GM12892 (cell line): ENCODE measurements around the gene THOP1.

ENCODE experiments used
- DNase-seq: peaks from one replicate; pipeline ENCODE4 v3.0.0; 2011; ENCODE audit not compliant: insufficient read length
- FAIRE-seq: peaks from 2 replicates; lab custom pipeline; 2011; peaks lifted over from hg19 to GRCh38; lab: Jason Lieb, UNC
- POLR2A ChIP-seq: IDR thresholded peaks from 2 replicates; pipeline ENCODE4 v1.6.1; 2011; ENCODE audit warnings: low read depth, low read length, control low read depth
- POLR2AphosphoS5 ChIP-seq: IDR thresholded peaks from 2 replicates; pipeline ENCODE4 v1.6.1; 2011; ENCODE audit warnings: low read depth, low read length, control low read depth
- TAF1 ChIP-seq: IDR thresholded peaks from 2 replicates; pipeline ENCODE4 v1.6.1; 2011; ENCODE audit warnings: low read depth, mild to moderate bottlenecking, control low read depth, low read length, borderline replicate concordance

Gene THOP1

DNA sequence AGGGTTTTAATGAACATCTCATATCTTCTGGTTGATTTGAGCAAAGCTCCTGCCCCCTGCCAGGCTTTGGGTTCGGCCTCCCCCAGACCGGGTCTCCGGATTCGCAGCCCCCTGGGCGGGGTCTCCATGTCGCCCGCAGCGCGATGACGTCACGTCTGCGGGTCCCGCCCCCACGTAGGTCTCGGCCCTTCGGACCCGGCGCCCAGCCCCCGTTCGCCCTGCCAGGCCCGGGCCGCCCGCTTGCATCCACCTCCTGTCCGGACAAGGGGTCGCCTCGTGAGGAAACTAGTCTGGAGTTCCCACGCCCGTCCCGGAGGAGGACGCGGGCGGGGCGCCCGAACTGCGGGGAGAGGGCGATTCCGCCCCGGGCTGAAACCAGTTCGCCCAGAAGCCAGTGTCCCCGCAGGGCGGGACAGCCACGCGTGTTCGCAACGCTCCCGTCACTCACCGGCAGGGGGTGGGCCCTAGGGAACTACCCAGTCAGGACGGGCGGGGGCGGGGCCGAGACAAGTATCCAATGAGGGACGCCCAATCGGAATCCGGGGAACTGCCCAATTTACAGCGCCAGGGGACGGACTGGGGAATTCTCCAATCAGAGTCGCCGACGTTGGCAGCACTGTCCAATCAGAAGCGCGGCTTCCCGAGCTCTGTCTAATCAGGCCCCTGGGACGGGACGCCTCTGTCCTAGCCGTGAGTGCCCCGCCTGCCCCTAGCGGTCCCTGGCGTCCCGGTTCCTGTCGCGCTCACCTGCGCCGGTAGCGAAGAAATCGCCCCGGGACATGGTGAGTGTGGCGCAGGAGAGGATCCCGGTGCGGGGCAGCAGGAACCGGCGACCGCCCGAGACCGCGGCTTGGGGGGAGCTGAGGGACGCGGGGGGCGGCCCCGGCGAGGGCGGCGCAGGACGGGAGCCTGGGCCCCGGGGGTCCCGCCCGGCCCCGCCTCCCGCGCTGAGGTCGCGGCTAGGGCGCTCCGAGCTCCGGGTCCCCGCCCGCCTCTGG is 55.8 kb downstream of the THOP1 start, which contains the start of gene ZNF555:
TSS of gene ZNF555 (plus strand) at position 682 of the 998 bp plus-strand sequence. CDS start at position 780, 98 bp downstream.
- TF ChIP-seq POLR2A (no peak; the same call in 1 of the 2 replicates), TAF1 (no peak), POLR2AphosphoS5 (no peak)
- peak; percentile 98 for FAIRE-seq
- DNase-seq: peak; percentile 95

DNA sequence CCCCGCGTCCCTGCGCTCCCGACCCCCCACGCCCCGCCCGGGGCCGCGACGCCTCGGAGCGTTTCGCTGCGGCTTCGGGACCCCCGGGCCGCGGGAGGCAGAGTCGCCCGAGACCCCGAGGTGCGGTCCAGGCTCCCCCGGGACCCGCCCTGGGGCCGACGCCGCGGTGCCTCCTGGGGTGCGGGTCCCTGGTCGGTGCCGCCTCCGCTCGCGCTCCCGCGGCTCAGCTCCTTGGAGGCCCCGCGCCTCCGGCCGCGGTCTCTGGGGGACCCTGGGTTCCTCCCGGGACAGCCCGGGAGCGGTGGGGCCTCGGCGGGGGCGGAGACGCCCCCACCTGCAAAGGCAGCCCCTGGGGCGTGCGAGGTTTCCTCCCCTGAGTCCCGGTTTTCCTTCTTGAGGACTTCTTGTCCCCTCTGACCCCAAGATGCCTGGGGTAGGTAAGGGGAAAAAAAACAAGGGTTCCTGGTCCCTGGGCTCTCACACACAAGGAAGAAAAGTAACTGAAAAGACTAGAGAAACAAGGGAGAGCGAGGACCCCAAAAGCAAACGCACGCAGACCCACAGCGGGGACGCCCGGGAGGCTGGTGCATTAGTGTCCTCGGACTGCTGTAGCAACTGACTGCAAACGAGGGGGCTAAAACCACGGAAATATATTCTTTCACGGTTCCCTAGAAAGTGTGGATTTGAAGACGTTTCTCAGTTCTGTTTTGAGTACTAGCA is 56.7 kb downstream of the THOP1 start:
- TF ChIP-seq POLR2A (no peak), TAF1 (no peak), POLR2AphosphoS5 (no peak)
- no peak for FAIRE-seq
- DNase-seq: peak; percentile 31

DNA sequence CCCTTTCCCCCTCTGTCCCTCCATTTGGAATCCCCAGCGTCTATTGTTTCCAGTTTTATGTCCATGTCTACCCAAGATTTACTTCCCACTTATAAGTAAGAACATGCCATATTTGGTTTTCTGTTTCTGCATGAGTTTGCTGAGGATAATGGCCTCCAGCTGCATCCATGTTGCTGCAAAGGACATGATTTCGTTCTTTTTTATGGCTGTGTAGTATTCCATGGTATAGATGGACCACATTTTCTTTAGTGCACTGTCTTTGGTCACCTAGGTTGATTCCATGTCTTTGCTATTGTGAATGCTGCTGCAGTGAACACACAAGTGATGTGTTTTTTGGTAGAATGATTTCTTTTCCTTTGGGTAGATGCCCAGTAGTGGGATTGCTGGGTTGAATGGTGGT is 59.8 kb downstream of the THOP1 start:
- TF ChIP-seq POLR2AphosphoS5: no peak
- TF ChIP-seq TAF1: no peak
- no peak for TF ChIP-seq POLR2A
- FAIRE-seq: no peak
- no peak for DNase-seq

DNA sequence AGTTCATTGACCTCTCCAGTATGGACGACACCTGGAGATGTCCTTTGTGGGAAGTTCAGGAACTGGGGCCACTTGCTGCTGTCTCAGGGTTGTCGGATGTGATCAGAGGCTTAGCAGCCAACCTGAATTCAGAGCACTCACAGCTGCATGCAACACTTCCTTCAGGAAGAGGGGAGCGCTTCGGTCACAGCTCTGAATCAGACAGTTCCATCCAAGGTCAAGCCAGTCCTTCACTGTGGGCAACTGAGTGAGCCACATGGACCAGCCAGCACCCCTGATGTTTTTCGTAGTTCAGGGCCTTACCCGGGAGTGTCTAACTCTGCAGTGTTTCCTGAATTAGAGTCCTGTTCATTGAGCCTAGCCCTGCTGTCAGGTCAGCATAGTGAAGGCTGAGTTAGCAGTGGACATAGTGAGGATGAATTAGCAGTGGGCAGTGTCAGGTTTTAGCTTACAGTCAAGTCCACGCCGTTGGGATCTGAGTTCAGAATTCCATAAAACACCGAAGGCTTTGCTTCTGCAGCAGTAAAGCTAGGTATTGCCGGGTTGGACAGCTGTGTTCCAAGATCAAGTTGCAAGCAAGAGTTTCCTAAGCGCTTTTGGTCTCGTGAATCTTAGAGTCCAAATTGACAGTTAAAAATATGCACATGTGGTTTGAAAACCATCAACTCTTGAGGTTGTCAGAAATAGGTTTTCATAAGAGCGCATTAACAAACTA is 61.0 kb downstream of the THOP1 start:
- no peak for TF ChIP-seq POLR2AphosphoS5
- TF ChIP-seq TAF1: no peak

DNA sequence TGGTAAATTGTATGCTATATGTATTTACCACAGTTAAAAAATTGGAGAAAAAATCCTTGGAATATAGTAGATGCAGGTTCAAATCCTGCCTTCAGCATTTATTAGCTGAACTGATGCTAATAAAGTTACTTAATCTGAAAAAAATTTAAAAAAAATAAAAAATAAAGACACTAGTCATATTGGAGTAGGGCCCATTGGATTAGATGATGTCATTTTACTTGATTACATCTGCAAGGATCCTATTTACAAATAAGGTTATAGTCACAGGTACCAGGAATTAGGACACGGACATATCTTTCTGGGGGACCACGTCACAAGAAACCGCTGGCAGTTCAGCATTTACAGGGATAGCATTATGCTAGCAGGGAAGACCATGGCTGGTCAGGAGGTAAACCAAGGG is 62.2 kb downstream of the THOP1 start:
- FAIRE-seq: no peak
- no peak for DNase-seq
- no peak for TF ChIP-seq POLR2A
- TF ChIP-seq POLR2AphosphoS5: no peak
- TF ChIP-seq TAF1: no peak

More for the DNA sequence above, 61.0 kb downstream of the THOP1 start:
- DNase-seq: no peak
- FAIRE-seq: no peak

DNA sequence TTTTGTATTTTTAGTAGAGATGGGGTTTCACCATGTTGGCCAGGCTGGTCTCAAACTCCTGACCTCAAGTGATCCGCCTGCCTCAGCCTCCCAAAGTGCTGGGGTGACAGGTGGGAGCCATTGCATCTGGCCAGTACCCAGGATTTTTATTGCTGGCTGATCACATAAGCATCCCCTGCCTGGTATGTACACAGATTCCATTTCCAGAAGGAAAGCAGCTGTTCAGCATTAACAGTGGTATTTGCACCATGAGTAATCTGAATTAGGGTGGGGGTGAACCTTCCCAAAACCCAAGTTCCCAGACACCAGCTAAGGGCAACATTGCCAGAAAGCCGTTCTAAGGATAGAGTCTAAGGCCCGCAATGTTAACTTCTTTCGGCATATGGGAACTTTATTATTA is 63.3 kb downstream of the THOP1 start:
- no peak for TF ChIP-seq TAF1
- no peak for TF ChIP-seq POLR2A
- no peak for TF ChIP-seq POLR2AphosphoS5
- FAIRE-seq: no peak
- DNase-seq: no peak

DNA sequence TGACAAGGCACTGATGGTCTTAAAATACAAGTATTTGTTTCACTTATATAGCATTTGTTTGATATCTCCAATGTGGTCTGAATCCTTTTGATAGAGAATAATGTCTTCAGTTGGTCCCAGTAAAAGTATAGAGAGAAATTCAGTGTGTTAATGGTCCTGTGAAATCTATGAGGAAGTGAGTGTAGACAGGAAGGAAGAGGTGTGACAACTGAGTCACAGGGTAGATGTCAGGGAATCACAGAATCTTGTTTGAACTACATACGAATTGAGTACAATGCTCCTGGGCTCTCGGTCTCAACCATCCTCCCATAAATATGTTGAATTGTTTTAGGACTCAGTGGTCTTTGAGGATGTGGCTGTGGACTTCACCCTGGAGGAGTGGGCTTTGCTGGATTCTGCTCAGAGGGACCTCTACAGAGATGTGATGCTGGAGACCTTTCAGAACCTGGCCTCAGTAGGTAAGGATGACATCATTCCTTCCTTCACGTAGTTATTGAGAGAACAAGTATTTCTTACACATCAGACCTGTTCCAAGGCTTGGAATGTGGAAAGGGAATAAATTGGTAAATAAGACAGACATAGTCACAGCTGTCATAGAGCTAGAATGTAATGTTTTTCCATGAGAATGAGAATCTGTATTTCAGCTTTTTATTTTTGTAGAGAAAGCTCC is 65.1 kb downstream of the THOP1 start:
- DNase-seq (no peak), FAIRE-seq (peak; percentile 77)

DNA sequence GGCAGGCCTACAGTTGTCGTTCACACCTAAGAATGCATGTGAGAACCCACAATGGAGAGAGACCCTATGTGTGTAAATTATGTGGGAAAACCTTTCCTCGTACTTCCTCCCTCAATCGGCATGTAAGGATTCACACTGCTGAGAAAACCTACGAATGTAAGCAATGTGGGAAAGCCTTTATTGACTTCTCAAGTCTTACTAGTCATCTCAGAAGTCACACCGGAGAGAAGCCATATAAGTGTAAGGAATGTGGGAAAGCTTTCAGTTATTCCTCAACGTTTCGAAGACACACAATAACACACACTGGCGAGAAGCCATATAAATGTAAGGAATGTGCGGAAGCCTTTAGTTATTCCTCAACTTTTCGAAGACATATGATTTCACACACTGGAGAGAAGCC is 67.3 kb downstream of the THOP1 start:
- no peak for FAIRE-seq
- no peak for DNase-seq
- TF ChIP-seq TAF1 (no peak), POLR2AphosphoS5 (no peak), POLR2A (no peak)

More for the DNA sequence above, 65.1 kb downstream of the THOP1 start:
- TF ChIP-seq POLR2AphosphoS5: no peak
- TF ChIP-seq POLR2A: no peak
- no peak for TF ChIP-seq TAF1

DNA sequence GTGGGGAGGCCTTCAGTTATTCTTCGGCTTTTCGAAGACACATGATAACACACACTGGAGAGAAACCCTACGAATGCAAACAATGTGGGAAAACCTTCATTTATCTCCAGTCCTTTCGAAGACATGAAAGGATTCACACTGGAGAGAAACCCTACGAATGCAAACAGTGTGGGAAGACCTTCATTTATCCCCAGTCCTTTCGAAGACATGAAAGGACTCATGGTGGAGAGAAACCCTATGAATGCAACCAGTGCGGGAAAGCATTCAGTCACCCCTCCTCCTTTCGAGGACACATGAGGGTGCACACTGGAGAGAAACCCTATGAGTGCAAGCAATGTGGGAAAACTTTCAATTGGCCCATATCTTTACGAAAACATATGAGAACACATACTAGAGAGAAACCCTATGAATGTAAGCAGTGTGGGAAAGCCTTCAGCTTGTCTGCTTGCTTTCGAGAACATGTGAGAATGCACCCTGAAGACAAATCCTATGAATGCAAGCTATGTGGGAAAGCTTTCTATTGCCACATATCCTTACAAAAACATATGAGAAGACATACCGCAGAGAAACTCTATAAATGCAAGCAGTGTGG is 67.8 kb downstream of the THOP1 start:
- FAIRE-seq: no peak
- TF ChIP-seq POLR2AphosphoS5: no peak
- no peak for TF ChIP-seq TAF1
- no peak for TF ChIP-seq POLR2A

DNA sequence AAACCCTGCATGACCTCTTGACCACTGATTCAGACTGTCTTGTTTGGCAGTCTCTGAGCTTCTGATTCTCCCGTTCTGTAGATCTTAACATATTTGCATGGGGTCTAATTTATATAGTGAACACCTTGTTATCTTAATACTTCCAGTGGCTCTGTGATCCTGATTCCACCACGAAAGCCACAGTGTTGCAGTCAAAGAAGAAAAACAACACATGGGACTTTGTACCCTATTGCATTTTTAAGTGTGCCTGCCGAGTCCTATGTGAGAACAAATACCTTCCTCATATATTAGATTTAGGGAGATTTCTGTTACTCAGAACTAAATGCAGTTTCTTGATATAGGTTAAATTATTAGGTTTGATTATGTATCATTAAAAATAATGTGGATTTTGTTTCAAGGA is 69.5 kb downstream of the THOP1 start:
- DNase-seq (no peak), FAIRE-seq (no peak)
- no peak for TF ChIP-seq POLR2A
- no peak for TF ChIP-seq TAF1
- no peak for TF ChIP-seq POLR2AphosphoS5

More for the DNA sequence above, 67.8 kb downstream of the THOP1 start:
- no peak for DNase-seq
